K562 (cell line): ENCODE results near the gene SAFB. TPM values are rescaled to one million over a fixed set of nuclear protein-coding genes. Genes with fewer than 3 reads are reported as not detected.

Source experiments
- ATF7 ChIP-seq: fragments of 450-650 bp; IDR thresholded peaks from 2 replicates; pipeline ENCODE4 v1.7.1; 2014; ENCODE audit warnings: mild to moderate bottlenecking, moderate library complexity
- CBFB ChIP-seq: sonication (generic); formaldehyde crosslinking; IDR thresholded peaks from 2 replicates; pipeline ENCODE4 v1.4.0; 2020; ENCODE audit warnings: mild to moderate bottlenecking, missing genetic modification reagents
- CHD4 ChIP-seq: fragments of 200-600 bp; sonication (generic); IDR thresholded peaks from 3 replicates; pipeline ENCODE4 v1.6.1; 2012; ENCODE audit warnings: low read depth, mild to moderate bottlenecking, mixed read lengths, low read length, inconsistent platforms; ENCODE audit not compliant: insufficient read depth, insufficient replicate concordance, poor library complexity, severe bottlenecking
- E2F3 ChIP-seq: fragments of 250-450 bp; sonication (Bioruptor Pico); IDR thresholded peaks from 2 replicates; pipeline ENCODE4 v1.4.0; 2020; ENCODE audit warnings: mild to moderate bottlenecking
- HDGF ChIP-seq: fragments of 450-650 bp; IDR thresholded peaks from 2 replicates; pipeline ENCODE4 v1.6.1; 2016
- KDM5B ChIP-seq: fragments of 200-600 bp; sonication (generic); IDR thresholded peaks from 2 replicates; pipeline ENCODE4 v1.6.1; 2012; ENCODE audit warnings: low read depth, mild to moderate bottlenecking, moderate library complexity, low read length, control low read depth, inconsistent platforms; ENCODE audit not compliant: insufficient replicate concordance
- MECOM ChIP-seq: fragments of 250-450 bp; sonication (Bioruptor Pico); IDR thresholded peaks from 2 replicates; pipeline ENCODE4 v1.8.0; 2022; ENCODE audit warnings: inconsistent platforms
- NFIX ChIP-seq: fragments of 250-450 bp; sonication (Bioruptor Pico); IDR thresholded peaks from 2 replicates; pipeline ENCODE4 v1.4.0; 2020; ENCODE audit warnings: low read depth, mild to moderate bottlenecking, moderate library complexity
- NFYB ChIP-seq: IDR thresholded peaks from 2 replicates; pipeline ENCODE4 v1.6.1; 2011; ENCODE audit warnings: mild to moderate bottlenecking, moderate library complexity; ENCODE audit not compliant: insufficient read length; ENCODE audit errors: extremely low read depth
- NRF1 ChIP-seq, 2 experiments: fragments of 450-650 bp; IDR thresholded peaks in 1 of 2; conservative IDR thresholded peaks in 1 of 2; 2 replicates each; pipeline ENCODE4 v1.6.1; 2014; ENCODE audit warnings: mild to moderate bottlenecking in 2 of 2
- PHB ChIP-seq: fragments of 250-450 bp; sonication (Bioruptor Pico); IDR thresholded peaks from 2 replicates; pipeline ENCODE4 v1.5.0; 2021
- POLR2AphosphoS2 ChIP-seq: IDR thresholded peaks from 2 replicates; pipeline ENCODE4 v1.6.1; 2012; ENCODE audit warnings: low read length, improper control_type of control experiment
- RNF2 ChIP-seq: sonication (generic); IDR thresholded peaks from 2 replicates; pipeline ENCODE4 v1.6.1; 2016
- SMAD3 ChIP-seq: fragments of 450-650 bp; formaldehyde crosslinking; conservative IDR thresholded peaks from 2 replicates; pipeline ENCODE4 v1.4.0; 2020; ENCODE audit warnings: mild to moderate bottlenecking
- SMARCA4 ChIP-seq: fragments of 450-650 bp; IDR thresholded peaks from 2 replicates; pipeline ENCODE4 v1.6.1; 2016
- SREBF2 ChIP-seq: sonication (generic); formaldehyde crosslinking; IDR thresholded peaks from 2 replicates; pipeline ENCODE4 v1.4.0; 2020; ENCODE audit warnings: mild to moderate bottlenecking, missing genetic modification reagents
- TEAD1 ChIP-seq, 2 experiments: fragments of 450-650 bp in 1 of 2; sonication (generic) in 1 of 2; formaldehyde crosslinking; IDR thresholded peaks; 2 replicates each; pipeline versions ENCODE4 v1.4.0 to v1.8.0; 2020 to 2022; ENCODE audit warnings: mild to moderate bottlenecking in 2 of 2, missing genetic modification reagents in 1 of 2
- ZBTB7A ChIP-seq: IDR thresholded peaks from 2 replicates; pipeline ENCODE4 v1.6.1; 2011; ENCODE audit warnings: low read depth, mild to moderate bottlenecking, low read length, moderate library complexity, borderline replicate concordance; ENCODE audit not compliant: control insufficient read depth
- ZNF311 ChIP-seq: fragments of 250-450 bp; sonication (Bioruptor Pico); IDR thresholded peaks from 2 replicates; pipeline ENCODE4 v1.4.0; 2020; ENCODE audit warnings: mild to moderate bottlenecking, moderate library complexity
- ZNF41 ChIP-seq: fragments of 250-450 bp; sonication (Bioruptor Pico); conservative IDR thresholded peaks from 2 replicates; pipeline ENCODE4 v1.4.0; 2020; ENCODE audit warnings: mild to moderate bottlenecking
- ZNF764 ChIP-seq: fragments of 250-450 bp; sonication (Bioruptor Pico); IDR thresholded peaks from 2 replicates; pipeline ENCODE4 v1.4.0; 2020; ENCODE audit warnings: low read depth, mild to moderate bottlenecking, moderate library complexity
- polyA plus RNA-seq, 8 experiments: library from polyadenylated mRNA; depleted of rRNA in 4 of 8; stranded (reverse) in 5 of 8; unstranded in 3 of 8; fragments of >200 nt; fragmentation: Nextera tagmentation in 2 of 8; fragmentation: Illumina TruSeq in 1 of 8; extraction: Ambion mirVana in 2 of 8; extraction: Trizol in 1 of 8; gene quantifications; 2 replicates each; pipeline versions ENCODE4 v1.2.1 to v1.2.3, GENCODE V29; 2011 to 2014; ENCODE audit warnings: inconsistent platforms in 1 of 8, missing spikeins in 1 of 8
- total RNA-seq, 7 experiments: library from RNA; depleted of rRNA in 6 of 7; stranded (reverse); fragments of >200 nt in 6 of 7; fragmentation: Illumina TruSeq in 2 of 7; extraction: Trizol in 2 of 7; gene quantifications; 2 replicates each; pipeline versions ENCODE4 v1.2.1 to v1.2.3, GENCODE V29; 2011 to 2021; ENCODE audit warnings: low replicate concordance in 1 of 7
- TF ChIP-seq, protein P1 (sequence below): fragments of 450-650 bp; conservative IDR thresholded peaks from 2 replicates; pipeline ENCODE4 v1.6.1; 2016; ENCODE audit warnings: missing genetic modification characterization, low read depth, mild to moderate bottlenecking, missing compliant biosample characterization, moderate library complexity
- TF ChIP-seq, protein P2 (sequence below), 2 experiments: IDR thresholded peaks; 2 replicates each; pipeline ENCODE4 v1.6.1; 2011; ENCODE audit warnings: borderline replicate concordance in 1 of 2, control low read depth in 1 of 2, low read depth in 1 of 2, low read length in 1 of 2, mild to moderate bottlenecking in 1 of 2, mixed read lengths in 1 of 2, moderate library complexity in 1 of 2; ENCODE audit not compliant: insufficient read depth in 1 of 2, insufficient read length in 1 of 2, poor library complexity in 1 of 2, severe bottlenecking in 1 of 2; ENCODE audit errors: extremely low read depth in 1 of 2
- TF ChIP-seq, protein P3 (sequence below): sonication (generic); formaldehyde crosslinking; IDR thresholded peaks from 2 replicates; pipeline ENCODE4 v1.8.0; 2022; ENCODE audit warnings: missing genetic modification reagents, mild to moderate bottlenecking, moderate library complexity, borderline replicate concordance
- TF ChIP-seq, protein P4 (sequence below): fragments of 250-450 bp; sonication (Bioruptor Pico); IDR thresholded peaks from 2 replicates; pipeline ENCODE4 v1.8.0; 2021; ENCODE audit warnings: borderline replicate concordance, mild to moderate bottlenecking, moderate library complexity; ENCODE audit not compliant: poor library complexity, severe bottlenecking

SAFB gene
- total and polyA plus RNA-seq, 9 of the 15 experiments (the other 6 are each of a cell fraction or from before 2014, with no cell fraction given), result 1.1 to 151 (median 83.1) TPM

DNA sequence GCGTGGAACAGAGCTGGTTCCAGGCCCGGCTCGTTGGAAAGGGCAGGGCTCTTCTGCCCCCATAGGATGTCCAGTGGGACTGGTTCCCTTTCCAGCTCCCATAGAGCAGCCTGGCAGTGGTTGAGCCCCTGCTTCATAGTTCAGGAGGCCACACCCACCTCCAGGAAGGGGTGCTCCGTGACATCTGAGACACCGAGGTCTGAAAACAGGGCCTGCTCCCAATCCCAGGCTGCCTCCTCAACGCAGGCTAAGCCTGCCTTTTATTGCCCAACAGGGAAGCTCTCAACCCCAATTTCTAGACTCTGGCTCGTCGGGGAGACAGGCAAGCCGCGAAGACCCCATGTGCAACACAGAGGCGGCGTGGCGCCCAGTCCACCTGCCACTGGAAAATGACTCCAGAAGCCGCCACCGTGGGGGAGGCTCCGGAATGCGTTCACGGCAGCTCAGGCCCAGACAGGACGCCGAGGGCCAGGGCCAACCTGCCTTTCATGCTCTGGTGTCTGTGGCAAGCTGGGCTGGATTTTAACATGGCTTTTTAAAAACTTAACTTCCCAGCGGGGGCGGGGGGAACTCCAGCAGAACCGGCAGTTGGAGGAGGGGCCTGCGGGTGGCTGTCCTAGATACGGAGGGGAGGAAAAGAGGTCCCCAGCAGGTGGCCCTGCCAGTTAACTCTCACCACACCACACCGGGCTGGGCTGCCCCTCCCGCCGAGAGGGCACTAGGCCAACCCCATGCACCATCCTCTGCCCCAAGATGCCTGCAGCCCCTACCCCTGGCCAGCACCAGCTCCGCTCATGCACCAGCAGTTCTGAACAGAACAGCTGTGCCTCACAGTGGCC is 37.2 kb upstream of the SAFB start (continued):
- TF ChIP-seq PHB (CRISPR knock-in tag), result no peak
- no peak for TF ChIP-seq KDM5B
- 0 out of 2 replicates have a peak, but pooled peaks have one; percentile 13 for TF ChIP-seq SMARCA4
- no peak for TF ChIP-seq NFIX
- TF ChIP-seq ZNF41 (CRISPR knock-in tag), result no peak
- TF ChIP-seq NRF1 (conservative IDR thresholded peaks at IDR 0.05 in 1 of 2, IDR thresholded peaks at IDR 0.05 in 1 of 2), result no peak
- no peak for TF ChIP-seq CHD4
- TF ChIP-seq, protein P1, sequence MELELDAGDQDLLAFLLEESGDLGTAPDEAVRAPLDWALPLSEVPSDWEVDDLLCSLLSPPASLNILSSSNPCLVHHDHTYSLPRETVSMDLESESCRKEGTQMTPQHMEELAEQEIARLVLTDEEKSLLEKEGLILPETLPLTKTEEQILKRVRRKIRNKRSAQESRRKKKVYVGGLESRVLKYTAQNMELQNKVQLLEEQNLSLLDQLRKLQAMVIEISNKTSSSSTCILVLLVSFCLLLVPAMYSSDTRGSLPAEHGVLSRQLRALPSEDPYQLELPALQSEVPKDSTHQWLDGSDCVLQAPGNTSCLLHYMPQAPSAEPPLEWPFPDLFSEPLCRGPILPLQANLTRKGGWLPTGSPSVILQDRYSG (tag), result no peak
- no peak for TF ChIP-seq NFYB
- no peak for TF ChIP-seq MECOM (CRISPR knock-in tag)
- 0 out of 2 replicates have a peak, but pooled peaks have one; percentile 44 for TF ChIP-seq RNF2
- no peak for TF ChIP-seq POLR2AphosphoS2
- TF ChIP-seq ZNF764 (CRISPR knock-in tag), result no peak
- TF ChIP-seq ZBTB7A, result peak; percentile 81; the same call in 1 of the 2 replicates
- TF ChIP-seq ZNF311 (CRISPR knock-in tag), result no peak
- TF ChIP-seq SMAD3 (CRISPR knock-in tag), result no peak
- TF ChIP-seq CBFB, result 0 out of 2 replicates have a peak, but pooled peaks have one; percentile 27
- TF ChIP-seq, protein P2, sequence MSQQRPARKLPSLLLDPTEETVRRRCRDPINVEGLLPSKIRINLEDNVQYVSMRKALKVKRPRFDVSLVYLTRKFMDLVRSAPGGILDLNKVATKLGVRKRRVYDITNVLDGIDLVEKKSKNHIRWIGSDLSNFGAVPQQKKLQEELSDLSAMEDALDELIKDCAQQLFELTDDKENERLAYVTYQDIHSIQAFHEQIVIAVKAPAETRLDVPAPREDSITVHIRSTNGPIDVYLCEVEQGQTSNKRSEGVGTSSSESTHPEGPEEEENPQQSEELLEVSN (IDR thresholded peaks at IDR 0.05; ENCODE audit: borderline replicate concordance in 1 of 2, extremely low read depth in 1 of 2, insufficient read depth in 1 of 2, insufficient read length in 1 of 2, low read depth in 1 of 2, low read length in 1 of 2, poor library complexity in 1 of 2, severe bottlenecking in 1 of 2), result peak in 1 of 2 experiments; percentile 33
- TF ChIP-seq, protein P3, sequence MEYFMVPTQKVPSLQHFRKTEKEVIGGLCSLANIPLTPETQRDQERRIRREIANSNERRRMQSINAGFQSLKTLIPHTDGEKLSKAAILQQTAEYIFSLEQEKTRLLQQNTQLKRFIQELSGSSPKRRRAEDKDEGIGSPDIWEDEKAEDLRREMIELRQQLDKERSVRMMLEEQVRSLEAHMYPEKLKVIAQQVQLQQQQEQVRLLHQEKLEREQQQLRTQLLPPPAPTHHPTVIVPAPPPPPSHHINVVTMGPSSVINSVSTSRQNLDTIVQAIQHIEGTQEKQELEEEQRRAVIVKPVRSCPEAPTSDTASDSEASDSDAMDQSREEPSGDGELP, result peak; percentile 50; the same call in 1 of the 2 replicates
- TF ChIP-seq SREBF2 (CRISPR knock-in tag), result no peak
- TF ChIP-seq, protein P4, sequence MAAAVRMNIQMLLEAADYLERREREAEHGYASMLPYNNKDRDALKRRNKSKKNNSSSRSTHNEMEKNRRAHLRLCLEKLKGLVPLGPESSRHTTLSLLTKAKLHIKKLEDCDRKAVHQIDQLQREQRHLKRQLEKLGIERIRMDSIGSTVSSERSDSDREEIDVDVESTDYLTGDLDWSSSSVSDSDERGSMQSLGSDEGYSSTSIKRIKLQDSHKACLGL (CRISPR knock-in tag), result no peak
- no peak for TF ChIP-seq TEAD1 (CRISPR knock-in tag; IDR thresholded peaks at IDR 0.05)
- TF ChIP-seq E2F3 (CRISPR knock-in tag), result no peak
- TF ChIP-seq HDGF, result no peak
- TF ChIP-seq ATF7, result no peak
